HepG2 (cell line): ENCODE data around the gene CEBPG. TPM values are rescaled to one million over a fixed set of nuclear protein-coding genes. Genes with fewer than 3 reads are reported as not detected.

Experiments
- ATAC-seq: fragments of 200-7000 bp; cut with Tn5 transposase; 3 replicates; pipeline ENCODE4 v1.9.1; 2020; ENCODE audit warnings: mild to moderate bottlenecking, moderate library complexity
- BruUV-seq: library from RNA; stranded (reverse); fragments of 400-500 nt; replicated peaks from 2 replicates; lab custom pipeline; 2021; lab: Mats Ljungman, UMichigan
- CTCF ChIA-PET: fragments of 300-600 bp; formaldehyde crosslinking; extraction: SDS; loops from one replicate; lab custom pipeline; 2021; ENCODE audit warnings: low total read pairs, inconsistent platforms, low intra/inter-chr PET ratio; lab: Yijun Ruan, JAX
- POLR2A ChIA-PET: fragments of 350-600 bp; sonication (Branson Sonifier 250); formaldehyde crosslinking; loops from one replicate; lab custom pipeline; 2020; ENCODE audit warnings: antibody characterized with exemption, inconsistent platforms; lab: Yijun Ruan, JAX
- DNase-seq: peaks from one replicate; pipeline ENCODE4 v3.0.0-alpha.2; 2015; ENCODE audit warnings: low spot score
- FAIRE-seq: peaks from 3 replicates; lab custom pipeline; 2011; peaks lifted over from hg19 to GRCh38; lab: Jason Lieb, UNC
- H2AFZ ChIP-seq: one replicate; pipeline ENCODE4 v1.6.1; 2011; ENCODE audit warnings: low read length, inconsistent platforms
- H3K27ac ChIP-seq: fragments of 300-600 bp; 3 replicates; pipeline ENCODE4 v1.8.0; 2011; ENCODE audit warnings: mixed run types, mild to moderate bottlenecking, mixed read lengths, low read length, inconsistent platforms; ENCODE audit not compliant: insufficient read depth; ENCODE audit errors: extremely low read length
- H3K27me3 ChIP-seq, 2 experiments: fragments of 200-600 bp in 1 of 2; 2 replicates in 1 of 2; 3 replicates in 1 of 2; pipeline versions ENCODE4 v1.6.0 to v1.8.0; 2011; ENCODE audit warnings: low read length in 2 of 2, mild to moderate bottlenecking in 2 of 2, moderate library complexity in 2 of 2, inconsistent platforms in 1 of 2; ENCODE audit not compliant: insufficient read depth in 2 of 2, control insufficient read depth in 1 of 2
- H3K36me3 ChIP-seq, 2 experiments: fragments of 200-600 bp in 1 of 2; replicated peaks in 1 of 2; 2 replicates in 1 of 2; 3 replicates in 1 of 2; pipeline versions ENCODE4 v1.5.1 to v1.8.0; 2011; ENCODE audit warnings: low read length in 2 of 2, inconsistent platforms in 1 of 2; ENCODE audit not compliant: insufficient read depth in 2 of 2, control insufficient read depth in 1 of 2
- H3K4me1 ChIP-seq: 2 replicates; pipeline ENCODE4 v1.5.1; 2012; ENCODE audit warnings: low read length, inconsistent platforms; ENCODE audit not compliant: insufficient read depth
- H3K4me2 ChIP-seq: 2 replicates; pipeline ENCODE4 v1.6.0; 2011; ENCODE audit warnings: low read depth, low read length, inconsistent platforms
- H3K4me3 ChIP-seq, 3 experiments: fragments of 200-600 bp in 1 of 3; sonication (generic), shearing (Covaris generic) in 1 of 3; replicated peaks in 1 of 3; 2 replicates each; pipeline ENCODE4 v1.5.1; 2011 to 2016; ENCODE audit warnings: low read length in 3 of 3, inconsistent platforms in 2 of 3, low read depth in 2 of 3, mild to moderate bottlenecking in 2 of 3, control low read depth in 1 of 3, mixed read lengths in 1 of 3; ENCODE audit not compliant: insufficient read depth in 1 of 3
- H3K79me2 ChIP-seq: one replicate; pipeline ENCODE4 v1.6.1; 2011; ENCODE audit warnings: low read length, inconsistent platforms; ENCODE audit not compliant: insufficient read depth
- H3K9ac ChIP-seq: 2 replicates; pipeline ENCODE4 v1.6.0; 2011; ENCODE audit warnings: mild to moderate bottlenecking, low read depth, low read length, inconsistent platforms; ENCODE audit not compliant: insufficient read depth
- H3K9me3 ChIP-seq: 2 replicates; pipeline ENCODE4 v1.5.1; 2012; ENCODE audit warnings: mild to moderate bottlenecking, low read length
- H4K20me1 ChIP-seq: 2 replicates; pipeline ENCODE4 v1.6.0; 2011; ENCODE audit warnings: inconsistent platforms, mild to moderate bottlenecking, low read length, moderate library complexity; ENCODE audit not compliant: insufficient read depth
- ZMYM3 ChIP-seq: sonication (generic); formaldehyde crosslinking; IDR thresholded peaks from 2 replicates; pipeline ENCODE4 v1.5.1; 2020; ENCODE audit warnings: mild to moderate bottlenecking, missing genetic modification reagents
- ZNF121 ChIP-seq: sonication (generic); formaldehyde crosslinking; IDR thresholded peaks from 2 replicates; pipeline ENCODE4 v1.5.0; 2020; ENCODE audit warnings: mild to moderate bottlenecking, missing genetic modification reagents
- ZNF687 ChIP-seq: sonication (generic); formaldehyde crosslinking; IDR thresholded peaks from 2 replicates; pipeline ENCODE4 v1.5.1; 2020; ENCODE audit warnings: mild to moderate bottlenecking, missing genetic modification reagents, moderate library complexity
- ZNF749 ChIP-seq: sonication (generic); formaldehyde crosslinking; IDR thresholded peaks from 2 replicates; pipeline ENCODE4 v1.8.0; 2022; ENCODE audit warnings: mild to moderate bottlenecking, missing genetic modification reagents, moderate library complexity, borderline replicate concordance
- ZNF770 ChIP-seq: sonication (generic); formaldehyde crosslinking; IDR thresholded peaks from 2 replicates; pipeline ENCODE4 v1.5.0; 2020; ENCODE audit warnings: mild to moderate bottlenecking, missing genetic modification reagents
- ZNF850 ChIP-seq: sonication (generic); formaldehyde crosslinking; conservative IDR thresholded peaks from 2 replicates; pipeline ENCODE4 v1.9.0; 2021; ENCODE audit warnings: mild to moderate bottlenecking, missing genetic modification reagents
- WGBS: methylation state at CpG from one replicate; pipeline ENCODE4 v1.1.6; 2017; ENCODE audit warnings: low lambda C conversion rate; 5-methylcytosine and 5-hydroxymethylcytosine counted together
- in situ Hi-C: cut with HindIII; loops from 2 replicates; pipeline ENCODE4 v1.10.0; 2017; ENCODE audit warnings: low pct_unique_long_range_greater_than_20kb; ENCODE audit not compliant: extremely low pct_ligation_motif_present
- intact Hi-C: fragments of 100-400 bp; cut with micrococcal nuclease; formaldehyde crosslinking; loops from one replicate; pipeline ENCODE4 v1.10.0; 2022; ENCODE audit not compliant: unreplicated experiment
- polyA plus RNA-seq, 8 experiments: library from polyadenylated mRNA; depleted of rRNA in 3 of 8; stranded (reverse) in 7 of 8; unstranded in 1 of 8; fragments of >200 nt; fragmentation: Illumina TruSeq in 4 of 8; extraction: Trizol in 4 of 8; gene quantifications; 2 replicates each; pipeline versions ENCODE4 v1.2.1 to v1.2.3, GENCODE V29; 2011 to 2016; ENCODE audit warnings: low read depth in 4 of 8, missing spikeins in 1 of 8, mixed read lengths in 1 of 8; ENCODE audit not compliant: insufficient read depth in 1 of 8
- total RNA-seq, 5 experiments: library from RNA; depleted of rRNA; stranded (reverse); fragments of >200 nt; fragmentation: Illumina TruSeq; extraction: Trizol; gene quantifications; 2 replicates each; pipeline ENCODE4 v1.2.3, GENCODE V29; 2016; ENCODE audit warnings: low read depth in 1 of 5

Gene CEBPG
- total and polyA plus RNA-seq, 2 of the 13 experiments (the other 11 are each of a cell fraction or from before 2014, with no cell fraction given), result 25.7 to 34.3 TPM

- TF ChIP-seq ZNF687 (CRISPR knock-in tag), result peak; percentile 83
Observed at GRCh38 chr19:33373453-33374235, at the start of gene CEBPG (continued).

GRCh38 chr19:33324628-33325027, 48.9 kb upstream of the CEBPG start:
- no peak overlapping the region for H3K4me3 ChIP-seq
- no peak for TF ChIP-seq ZNF749 (CRISPR knock-in tag)
- peak; percentile 94 for TF ChIP-seq ZNF121 (CRISPR knock-in tag)
- TF ChIP-seq ZNF770 (CRISPR knock-in tag), result 0 out of 2 replicates have a peak, but pooled peaks have one; percentile 13
- TF ChIP-seq ZMYM3, result 0 out of 2 replicates have a peak, but pooled peaks have one; percentile 29
- no peak for TF ChIP-seq ZNF850 (CRISPR knock-in tag)
- TF ChIP-seq, all 625 proteins: peak for 3
- Histone ChIP-seq H3K9ac (no peak overlapping the region), H3K4me1 (peaks cover 19% of the 10 kb centered on the region), H4K20me1 (no peaks in the 10 kb centered on the region), H3K79me2 (no peaks in the 10 kb centered on the region), H3K27me3 (peaks cover 0 to 5% of the 10 kb centered on the region in 2 experiments; a peak in 1 of 5 replicates), H3K9me3 (peaks cover 13% of the 10 kb centered on the region), H2AFZ (no peak overlapping the region), H3K4me2 (no peak overlapping the region), H3K27ac (no peak overlapping the region), H3K36me3 (no peaks in the 10 kb centered on the region)
- DNase-seq (no peak), FAIRE-seq (no peak), ATAC-seq (no peak)
- 4% methylated on average over 3 of the region's 3 CpGs for WGBS
- in situ Hi-C loops (no loop called here), intact Hi-C loops (no loop called here)
- ChIA-PET POLR2A (no interaction called here), CTCF (no interaction called here)
- BruUV-seq, result no TSS peak
